OCI-LY7 (cell line): ENCODE results near the gene MTUS2.

ENCODE experiments used
- EZH2phosphoT487 ChIP-seq: fragments of 200-600 bp; sonication (generic); IDR thresholded peaks from 2 replicates; pipeline ENCODE4 v1.6.1; 2018; ENCODE audit warnings: low read depth, borderline replicate concordance, mild to moderate bottlenecking, mixed run types, antibody characterized with exemption, low read length, moderate library complexity, mixed read lengths
- TF ChIP-seq, protein P1 (sequence below): fragments of 200-600 bp; sonication (generic); conservative IDR thresholded peaks from 2 replicates; pipeline ENCODE4 v1.5.1; 2014; ENCODE audit warnings: mild to moderate bottlenecking, antibody characterized with exemption, low read length, moderate library complexity, mixed read lengths

DNA sequence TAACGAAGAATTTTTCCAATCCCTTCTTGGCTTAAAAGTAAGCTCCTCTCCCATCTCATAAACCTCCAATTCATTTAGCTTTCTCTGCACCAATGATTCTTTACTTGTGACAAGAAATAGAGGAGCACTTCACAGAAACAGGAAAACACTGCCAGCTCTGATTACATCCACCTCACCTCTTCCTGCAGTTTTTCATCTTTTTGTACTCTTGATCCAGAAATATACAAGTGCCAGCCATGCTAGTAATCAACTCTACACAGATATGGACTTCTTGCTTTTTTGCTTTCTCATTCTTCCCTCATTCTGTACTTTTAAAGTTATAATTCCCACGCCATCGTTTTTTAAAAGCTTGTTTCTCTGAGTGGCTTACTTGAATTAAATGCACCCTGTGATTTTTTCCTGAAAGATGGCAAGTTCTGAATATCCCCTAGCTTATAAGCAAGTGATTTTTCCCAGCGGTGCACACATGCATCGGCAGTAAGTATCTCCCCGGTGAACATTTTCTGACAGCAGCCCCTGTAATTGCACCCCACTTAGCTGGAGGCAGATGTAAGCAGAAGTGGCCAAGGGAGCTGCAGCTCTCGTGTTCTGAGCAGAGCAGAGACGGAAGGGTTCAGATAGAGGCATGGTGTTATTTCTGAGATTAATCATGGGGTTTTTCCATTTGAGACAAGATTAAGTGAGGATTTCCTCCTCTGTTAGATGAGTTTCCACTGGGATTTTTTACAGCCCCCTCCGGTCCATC is 434.7 kb downstream of the MTUS2 start:
- TF ChIP-seq, protein P1, sequence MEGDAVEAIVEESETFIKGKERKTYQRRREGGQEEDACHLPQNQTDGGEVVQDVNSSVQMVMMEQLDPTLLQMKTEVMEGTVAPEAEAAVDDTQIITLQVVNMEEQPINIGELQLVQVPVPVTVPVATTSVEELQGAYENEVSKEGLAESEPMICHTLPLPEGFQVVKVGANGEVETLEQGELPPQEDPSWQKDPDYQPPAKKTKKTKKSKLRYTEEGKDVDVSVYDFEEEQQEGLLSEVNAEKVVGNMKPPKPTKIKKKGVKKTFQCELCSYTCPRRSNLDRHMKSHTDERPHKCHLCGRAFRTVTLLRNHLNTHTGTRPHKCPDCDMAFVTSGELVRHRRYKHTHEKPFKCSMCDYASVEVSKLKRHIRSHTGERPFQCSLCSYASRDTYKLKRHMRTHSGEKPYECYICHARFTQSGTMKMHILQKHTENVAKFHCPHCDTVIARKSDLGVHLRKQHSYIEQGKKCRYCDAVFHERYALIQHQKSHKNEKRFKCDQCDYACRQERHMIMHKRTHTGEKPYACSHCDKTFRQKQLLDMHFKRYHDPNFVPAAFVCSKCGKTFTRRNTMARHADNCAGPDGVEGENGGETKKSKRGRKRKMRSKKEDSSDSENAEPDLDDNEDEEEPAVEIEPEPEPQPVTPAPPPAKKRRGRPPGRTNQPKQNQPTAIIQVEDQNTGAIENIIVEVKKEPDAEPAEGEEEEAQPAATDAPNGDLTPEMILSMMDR: no peak
- no peak for TF ChIP-seq EZH2phosphoT487
